Mesodermal cell (in vitro differentiated cells): ENCODE measurements around the gene WLS.
A peak's percentile ranks its signal among the peaks of the same experiment; 100 is the strongest.

ENCODE experiments used
- H3K27ac ChIP-seq: 2 replicates; pipeline ENCODE4 v1.7.0; 2013; ENCODE audit warnings: mild to moderate bottlenecking, low read depth, low read length, moderate library complexity; ENCODE audit not compliant: severe bottlenecking
- H3K36me3 ChIP-seq: 2 replicates; pipeline ENCODE4 v1.7.1; 2013; ENCODE audit warnings: mild to moderate bottlenecking, low read length, moderate library complexity; ENCODE audit not compliant: control insufficient read depth, insufficient read depth
- H3K4me1 ChIP-seq: one replicate; pipeline ENCODE4 v1.7.1; 2013; ENCODE audit warnings: mild to moderate bottlenecking, low read length; ENCODE audit not compliant: insufficient read depth, control insufficient read depth, poor library complexity, severe bottlenecking
- H3K4me3 ChIP-seq: 2 replicates; pipeline ENCODE4 v1.7.0; 2013; ENCODE audit warnings: low read length, control low read depth, mild to moderate bottlenecking; ENCODE audit not compliant: insufficient read depth, poor library complexity, severe bottlenecking; ENCODE audit errors: extremely low read depth
- H3K9me3 ChIP-seq: 2 replicates; pipeline ENCODE4 v1.7.1; 2013; ENCODE audit warnings: mild to moderate bottlenecking, low read length, moderate library complexity; ENCODE audit not compliant: control insufficient read depth
- WGBS, 2 experiments: methylation state at CpG; one replicate each; pipeline ENCODE4 v1.1.5; 2013; ENCODE audit warnings: missing lambda C conversion rate in 2 of 2; ENCODE audit not compliant: insufficient coverage in 2 of 2; 5-methylcytosine and 5-hydroxymethylcytosine counted together

The WLS gene

DNA sequence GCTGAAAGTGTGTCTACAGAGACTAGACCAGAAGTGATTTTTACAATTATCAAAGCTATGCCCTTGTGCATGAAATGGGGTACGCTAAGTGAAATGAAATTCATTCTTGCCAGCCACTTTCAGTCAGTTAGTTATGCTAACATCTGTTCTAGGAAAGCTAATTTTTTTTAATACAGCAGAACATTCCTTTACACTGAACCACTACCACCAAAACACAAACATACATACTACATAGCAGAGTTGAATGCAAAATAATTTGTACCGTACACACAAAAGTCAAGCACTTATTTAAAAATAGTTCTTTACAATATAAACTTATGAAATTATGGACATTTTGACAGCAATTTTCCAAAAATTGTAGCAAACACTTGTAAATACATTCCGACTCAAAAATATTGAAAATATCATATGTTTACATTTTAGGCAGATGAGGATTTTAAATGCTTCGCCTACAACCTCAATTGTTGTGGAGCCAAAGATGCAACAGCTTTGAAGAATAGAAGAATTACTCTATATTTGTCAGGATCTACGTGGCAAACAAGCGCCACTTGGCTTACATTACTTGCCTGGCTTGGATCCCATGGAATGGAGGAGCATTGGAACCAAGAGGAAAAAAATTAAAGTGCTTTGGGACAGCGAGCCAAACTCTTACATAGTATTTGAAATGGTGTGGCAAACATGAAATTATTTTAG, 30.6 kb downstream of the WLS start:
- H3K4me1 ChIP-seq, result peaks cover 13% of the 10 kb centered on the region
- H3K9me3 ChIP-seq, result no peaks in the 10 kb centered on the region
- 90 to 98% methylated on average over 4 of the region's 7 CpGs for WGBS, 2 experiments

GRCh38 chr1:68199603-68200002, 32.7 kb downstream of the WLS start:
- H3K27ac ChIP-seq, result no peak overlapping the region

More for the DNA sequence above, 30.6 kb downstream of the WLS start:
- Histone ChIP-seq H3K27ac (no peak overlapping the region), H3K36me3 (peaks cover 19% of the 10 kb centered on the region), H3K4me3 (no peak overlapping the region)

DNA sequence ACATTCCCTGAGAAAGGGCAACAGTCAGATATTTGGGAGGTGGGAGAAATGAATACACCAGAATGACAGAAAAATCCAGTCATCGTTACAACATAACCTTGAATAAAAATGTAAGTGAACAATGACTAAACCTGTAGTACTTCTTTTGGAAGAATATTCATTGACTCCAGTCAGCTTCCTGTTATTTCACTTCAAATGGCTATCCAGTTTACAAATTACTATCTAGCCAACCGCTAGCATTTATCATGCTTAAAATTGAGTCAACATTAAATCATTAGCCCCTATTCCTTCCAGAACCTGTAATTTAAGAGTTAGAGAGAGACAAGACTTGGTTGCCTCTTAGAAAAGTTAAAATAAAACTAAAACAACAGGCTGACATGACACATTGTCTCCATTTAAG, 33.6 kb downstream of the WLS start:
- Histone ChIP-seq H3K4me1 (peaks cover 9% of the 10 kb centered on the region), H3K9me3 (no peaks in the 10 kb centered on the region), H3K36me3 (peaks cover 15% of the 10 kb centered on the region), H3K27ac (no peak overlapping the region), H3K4me3 (no peak overlapping the region)
- WGBS, 2 experiments, result no CpG with 5 or more reads among the region's 2 CpGs

More at GRCh38 chr1:68199603-68200002, 32.7 kb downstream of the WLS start:
- H3K9me3 ChIP-seq, result no peaks in the 10 kb centered on the region
- peaks cover 9% of the 10 kb centered on the region for H3K4me1 ChIP-seq
- H3K36me3 ChIP-seq, result peaks cover 12% of the 10 kb centered on the region
- no peak overlapping the region for H3K4me3 ChIP-seq
- WGBS, 2 experiments, result no CpG with 5 or more reads among the region's 2 CpGs

GRCh38 chr1:68197891-68198290, 34.4 kb downstream of the WLS start:
- WGBS, 2 experiments, result no CpG with 5 or more reads among the region's 1 CpG
- H3K4me3 ChIP-seq, result no peak overlapping the region

GRCh38 chr1:68197461-68197860, 34.9 kb downstream of the WLS start:
- Histone ChIP-seq H3K4me1 (peaks cover 9% of the 10 kb centered on the region), H3K9me3 (no peaks in the 10 kb centered on the region), H3K4me3 (no peak overlapping the region), H3K27ac (no peak overlapping the region), H3K36me3 (peaks cover 21% of the 10 kb centered on the region)
- no CpG with 5 or more reads among the region's 2 CpGs for WGBS, 2 experiments

More at GRCh38 chr1:68197891-68198290, 34.4 kb downstream of the WLS start:
- Histone ChIP-seq H3K36me3 (peaks cover 20% of the 10 kb centered on the region), H3K9me3 (no peaks in the 10 kb centered on the region), H3K4me1 (peaks cover 9% of the 10 kb centered on the region), H3K27ac (no peak overlapping the region)

- no peaks in the 10 kb centered on the region for H3K9me3 ChIP-seq
- WGBS, 2 experiments, result 76 to 100% methylated on average over 2 to 3 of the region's 3 CpGs
- H3K36me3 ChIP-seq, result peaks cover 22% of the 10 kb centered on the region
- H3K4me1 ChIP-seq, result peaks cover 9% of the 10 kb centered on the region
- no peak overlapping the region for H3K27ac ChIP-seq
- no peak overlapping the region for H3K4me3 ChIP-seq
Observed at GRCh38 chr1:68196676-68197075, 35.6 kb downstream of the WLS start.

DNA sequence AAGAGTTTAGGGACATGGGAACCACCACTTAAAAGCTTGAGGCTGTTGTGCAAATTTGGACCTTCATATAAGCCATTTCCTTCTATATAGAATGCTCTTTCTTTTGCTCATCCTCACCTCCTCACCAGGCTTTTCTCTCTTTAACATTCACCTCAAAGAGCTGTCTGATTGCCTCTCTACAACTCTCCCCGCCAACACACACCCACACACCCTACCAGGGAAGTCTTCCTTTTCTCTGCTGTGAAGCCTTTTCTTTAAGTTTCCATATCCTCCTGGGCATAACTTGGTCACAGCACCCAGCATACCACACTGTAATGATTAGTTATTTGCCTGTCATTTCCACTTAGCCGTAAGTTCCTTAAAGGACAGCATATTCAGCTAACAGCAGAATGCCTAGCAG, 40.6 kb downstream of the WLS start:
- Histone ChIP-seq H3K4me3 (no peak overlapping the region), H3K27ac (no peak overlapping the region), H3K36me3 (peaks cover 58% of the 10 kb centered on the region), H3K9me3 (no peaks in the 10 kb centered on the region), H3K4me1 (peaks cover 9% of the 10 kb centered on the region)
- 92 to 100% methylated on average over 1 of the region's 2 CpGs for WGBS, 2 experiments

- Histone ChIP-seq H3K36me3 (peaks cover 74% of the 10 kb centered on the region), H3K4me1 (peaks cover 9% of the 10 kb centered on the region), H3K9me3 (no peaks in the 10 kb centered on the region), H3K4me3 (no peak overlapping the region), H3K27ac (peak overlapping the region; percentile 68)
- WGBS, 2 experiments, result 79 to 88% methylated on average over 2 of the region's 4 CpGs
Observed at GRCh38 chr1:68188644-68189340, 43.5 kb downstream of the WLS start.

GRCh38 chr1:68188060-68188538, 44.2 kb downstream of the WLS start:
- 85 to 100% methylated on average over 1 to 2 of the region's 3 CpGs for WGBS, 2 experiments
- Histone ChIP-seq H3K4me1 (peaks cover 9% of the 10 kb centered on the region), H3K4me3 (no peak overlapping the region), H3K9me3 (no peaks in the 10 kb centered on the region), H3K27ac (peak overlapping the region; percentile 68), H3K36me3 (peaks cover 71% of the 10 kb centered on the region)

- Histone ChIP-seq H3K4me1 (peaks cover 9% of the 10 kb centered on the region), H3K36me3 (peaks cover 66% of the 10 kb centered on the region), H3K27ac (no peak overlapping the region), H3K4me3 (no peak overlapping the region), H3K9me3 (no peaks in the 10 kb centered on the region)
- 58% methylated on average over 1 of the region's 2 CpGs; no CpG with 5 or more reads in 1 of the 2 experiments for WGBS, 2 experiments
Observed at GRCh38 chr1:68185743-68186142, 46.6 kb downstream of the WLS start.

DNA sequence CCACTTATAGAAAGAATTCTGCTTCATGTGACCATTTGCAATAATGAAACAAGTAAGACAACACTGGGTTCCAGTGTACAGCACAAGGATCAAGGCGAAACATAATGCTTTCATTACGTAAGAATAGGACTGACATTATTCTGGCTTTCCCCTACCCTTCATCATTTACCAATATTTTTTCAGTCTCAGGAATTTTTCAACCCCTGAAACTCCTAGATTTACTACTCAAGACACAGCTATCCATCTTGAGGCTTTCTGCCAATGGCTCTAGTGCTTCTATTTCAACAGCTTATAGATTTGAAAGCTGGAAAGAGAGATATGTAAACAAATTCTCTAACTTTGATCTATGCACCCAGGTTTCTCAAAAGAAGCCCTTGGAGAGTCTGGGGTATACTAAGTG, 48.4 kb downstream of the WLS start:
- no peak overlapping the region for H3K27ac ChIP-seq
- no peak overlapping the region for H3K4me3 ChIP-seq
- H3K4me1 ChIP-seq, result peaks cover 3% of the 10 kb centered on the region
- H3K36me3 ChIP-seq, result peaks cover 65% of the 10 kb centered on the region
- 100% methylated on average over 2 of the region's 2 CpGs; no CpG with 5 or more reads in 1 of the 2 experiments for WGBS, 2 experiments
- no peaks in the 10 kb centered on the region for H3K9me3 ChIP-seq
